Omental fat pad (tissue), 4 donors: ENCODE measurements around the gene PTPRG. TPM values are rescaled to one million over a fixed set of nuclear protein-coding genes. Genes with fewer than 3 reads are reported as not detected.

Experiments used
- ATAC-seq: fragments of 150-250 bp; one replicate; pipeline ENCODE4 v1.9.1; 2016; ENCODE audit warnings: mild to moderate bottlenecking, moderate library complexity; ENCODE audit not compliant: low FRiP score
- DNase-seq: peaks from one replicate; pipeline ENCODE4 v3.0.0-alpha.2; 2019; ENCODE audit warnings: low spot score
- total RNA-seq, 4 donors: library from RNA; depleted of rRNA; stranded (reverse); fragments of >200 nt; gene quantifications; one replicate each; pipeline ENCODE4 v1.1.0, GENCODE V29; 2016
- TF ChIP-seq, protein P1 (sequence below), 3 donors: fragments of 450-650 bp; IDR thresholded peaks; one replicate each; pipeline ENCODE4 v1.5.1; 2016 to 2017; ENCODE audit warnings: antibody characterized with exemption in 3 of 3, mild to moderate bottlenecking in 3 of 3, moderate library complexity in 2 of 3

PTPRG gene
- total RNA-seq, 4 donors from 2014 or later: 90.0 to 172 (median 104) TPM

- TF ChIP-seq, protein P1, sequence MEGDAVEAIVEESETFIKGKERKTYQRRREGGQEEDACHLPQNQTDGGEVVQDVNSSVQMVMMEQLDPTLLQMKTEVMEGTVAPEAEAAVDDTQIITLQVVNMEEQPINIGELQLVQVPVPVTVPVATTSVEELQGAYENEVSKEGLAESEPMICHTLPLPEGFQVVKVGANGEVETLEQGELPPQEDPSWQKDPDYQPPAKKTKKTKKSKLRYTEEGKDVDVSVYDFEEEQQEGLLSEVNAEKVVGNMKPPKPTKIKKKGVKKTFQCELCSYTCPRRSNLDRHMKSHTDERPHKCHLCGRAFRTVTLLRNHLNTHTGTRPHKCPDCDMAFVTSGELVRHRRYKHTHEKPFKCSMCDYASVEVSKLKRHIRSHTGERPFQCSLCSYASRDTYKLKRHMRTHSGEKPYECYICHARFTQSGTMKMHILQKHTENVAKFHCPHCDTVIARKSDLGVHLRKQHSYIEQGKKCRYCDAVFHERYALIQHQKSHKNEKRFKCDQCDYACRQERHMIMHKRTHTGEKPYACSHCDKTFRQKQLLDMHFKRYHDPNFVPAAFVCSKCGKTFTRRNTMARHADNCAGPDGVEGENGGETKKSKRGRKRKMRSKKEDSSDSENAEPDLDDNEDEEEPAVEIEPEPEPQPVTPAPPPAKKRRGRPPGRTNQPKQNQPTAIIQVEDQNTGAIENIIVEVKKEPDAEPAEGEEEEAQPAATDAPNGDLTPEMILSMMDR (IDR thresholded peaks at IDR 0.05): no peak
- ATAC-seq: no peak
- DNase-seq: no peak
Observed at GRCh38 chr3:61862614-61863289, 301.4 kb downstream of the PTPRG start.

- DNase-seq: no peak
- TF ChIP-seq, protein P1 (IDR thresholded peaks at IDR 0.05): no peak
- ATAC-seq: no peak
Observed at GRCh38 chr3:61863579-61863978, 302.2 kb downstream of the PTPRG start.

DNA sequence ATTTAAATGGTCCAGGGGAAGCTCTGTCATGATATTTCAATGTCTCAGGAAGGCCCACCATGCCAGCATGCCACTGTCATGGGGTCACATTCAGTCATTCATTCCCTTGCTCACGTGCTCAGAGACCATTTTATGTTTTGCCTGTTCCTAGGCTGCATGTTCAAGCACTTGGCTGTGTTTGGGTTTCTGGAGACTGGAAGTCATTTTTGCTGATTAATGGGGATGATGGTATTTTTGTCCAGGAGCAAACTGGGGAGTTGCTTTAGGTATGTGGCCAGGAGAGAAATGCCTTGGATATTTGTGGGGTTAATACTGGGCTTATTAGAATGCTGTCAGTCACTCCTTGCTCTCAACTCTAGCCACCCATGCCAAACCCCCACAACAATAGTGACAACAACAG lies 303.5 kb downstream of the PTPRG start:
- ATAC-seq (no peak), DNase-seq (no peak)
- TF ChIP-seq, protein P1 (IDR thresholded peaks at IDR 0.05): no peak

GRCh38 chr3:61865466-61866152 lies 304.2 kb downstream of the PTPRG start:
- no peak for ATAC-seq
- TF ChIP-seq, protein P1 (IDR thresholded peaks at IDR 0.05): no peak
- no peak for DNase-seq

- no peak for ATAC-seq
- TF ChIP-seq, protein P1 (IDR thresholded peaks at IDR 0.05): no peak
- DNase-seq: no peak
Observed at GRCh38 chr3:61866153-61866542, 304.8 kb downstream of the PTPRG start.

GRCh38 chr3:61866961-61867461 lies 305.6 kb downstream of the PTPRG start:
- no peak for ATAC-seq
- TF ChIP-seq, protein P1 (IDR thresholded peaks at IDR 0.05): no peak

DNA sequence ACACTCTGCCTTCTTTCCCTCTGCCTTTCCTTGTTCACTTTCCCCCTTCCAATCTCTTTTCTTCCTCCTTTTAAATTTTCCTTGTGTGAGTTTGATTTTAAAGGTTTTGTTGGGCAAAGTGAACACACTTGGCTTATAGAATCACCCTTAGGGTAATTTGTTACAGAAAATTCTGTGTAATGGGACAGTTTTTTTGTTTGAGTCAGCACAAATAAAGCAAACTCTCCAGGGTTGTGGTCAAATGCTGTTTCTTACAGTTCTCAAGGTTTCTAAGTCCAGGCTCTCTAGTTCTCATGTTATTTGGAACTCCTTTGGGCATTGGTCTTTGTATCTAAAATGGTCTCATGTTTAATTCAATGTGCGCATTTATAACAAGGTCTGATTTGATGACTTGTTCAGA lies 307.1 kb downstream of the PTPRG start:
- DNase-seq (no peak), ATAC-seq (no peak)
- TF ChIP-seq, protein P1 (IDR thresholded peaks at IDR 0.05): no peak

More at GRCh38 chr3:61866961-61867461, 305.6 kb downstream of the PTPRG start:
- no peak for DNase-seq
